Pulmonary artery endothelial cell (primary cell): Measurements from ENCODE around the gene DDX11. TPM values are rescaled to one million over a fixed set of nuclear protein-coding genes. Genes with fewer than 3 reads are reported as not detected.
"Not testable (repeated sequence)": the region's sequence is repeated elsewhere in the genome, so short reads cannot be mapped to it uniquely, and the experiment has no call there.

ENCODE experiments used
- DNase-seq: peaks from one replicate; pipeline ENCODE4 v3.0.0-alpha.2; 2011; ENCODE audit warnings: low read depth, low spot score
- total RNA-seq: library from RNA; depleted of rRNA; stranded (reverse); fragments of >200 nt; gene quantifications from 2 replicates; pipeline ENCODE4 v1.2.3, GENCODE V29; 2014

The DDX11 gene
- total RNA-seq, 1 donor from 2014 or later = 18.9 TPM

GRCh38 chr12:31098363-31098762, 24.7 kb downstream of the DDX11 start:
- DNase-seq = not testable (repeated sequence)

GRCh38 chr12:31098771-31099170, 25.1 kb downstream of the DDX11 start:
- not testable (repeated sequence) for DNase-seq

- not testable (repeated sequence) for DNase-seq
These were observed 25.8 kb downstream of the DDX11 start for GRCh38 chr12:31099434-31099833.

- DNase-seq = not testable (repeated sequence)
These were observed 27.0 kb downstream of the DDX11 start for GRCh38 chr12:31100503-31101208.

GRCh38 chr12:31102125-31102524, 28.5 kb downstream of the DDX11 start:
- DNase-seq = not testable (repeated sequence)

- DNase-seq = not testable (repeated sequence)
These were observed 28.9 kb downstream of the DDX11 start for GRCh38 chr12:31102596-31102995.

GRCh38 chr12:31103561-31103975, 29.9 kb downstream of the DDX11 start:
- DNase-seq = not testable (repeated sequence)

- DNase-seq = not testable (repeated sequence)
These were observed 30.6 kb downstream of the DDX11 start for GRCh38 chr12:31104220-31104619.

GRCh38 chr12:31104773-31105172, 31.1 kb downstream of the DDX11 start:
- DNase-seq = not testable (repeated sequence)

- no peak for DNase-seq
These were observed 32.0 kb downstream of the DDX11 start for GRCh38 chr12:31105668-31106067.

GRCh38 chr12:31106101-31106803, 32.6 kb downstream of the DDX11 start:
- DNase-seq = no peak

- not testable (repeated sequence) for DNase-seq
These were observed 36.1 kb downstream of the DDX11 start for GRCh38 chr12:31109773-31110172.

- not testable (repeated sequence) for DNase-seq
These were observed 36.6 kb downstream of the DDX11 start for GRCh38 chr12:31110263-31110662.

GRCh38 chr12:31115092-31115601, 41.5 kb downstream of the DDX11 start:
- DNase-seq = not testable (repeated sequence)

GRCh38 chr12:31116846-31117202, 43.2 kb downstream of the DDX11 start:
- not testable (repeated sequence) for DNase-seq

- DNase-seq = no peak
These were observed 43.7 kb downstream of the DDX11 start for GRCh38 chr12:31117203-31118011.

GRCh38 chr12:31118347-31119191, 44.9 kb downstream of the DDX11 start:
- DNase-seq = no peak

GRCh38 chr12:31119192-31119802, 45.6 kb downstream of the DDX11 start:
- no peak for DNase-seq

- no peak for DNase-seq
These were observed 46.1 kb downstream of the DDX11 start for GRCh38 chr12:31119803-31120211.

- no peak for DNase-seq
These were observed 46.8 kb downstream of the DDX11 start for GRCh38 chr12:31120392-31121008.
